Smooth muscle cell (in vitro differentiated cells): ENCODE results near the gene CNOT3. TPM values are rescaled to one million over a fixed set of nuclear protein-coding genes. Genes with fewer than 3 reads are reported as not detected.

Source experiments
- DNase-seq: peaks from one replicate; lab custom pipeline; 2025; ENCODE audit not compliant: unreplicated experiment; lab: John Stamatoyannopoulos, UW
- H2AFZ ChIP-seq: fragments of 200-600 bp; sonication (generic); 2 replicates; pipeline ENCODE4 v1.6.0; 2016; ENCODE audit warnings: antibody characterized with exemption, low read depth, mild to moderate bottlenecking
- H3F3A ChIP-seq: fragments of 200-600 bp; sonication (generic); 2 replicates; pipeline ENCODE4 v1.6.0; 2017; ENCODE audit warnings: antibody characterized with exemption, low read depth
- H3K27ac ChIP-seq: fragments of 200-600 bp; sonication (generic); 2 replicates; pipeline ENCODE4 v1.5.1; 2016; ENCODE audit warnings: low read depth, mild to moderate bottlenecking
- H3K27me3 ChIP-seq: fragments of 200-600 bp; sonication (generic); 2 replicates; pipeline ENCODE4 v1.6.1; 2016; ENCODE audit warnings: low read depth, mild to moderate bottlenecking
- H3K36me3 ChIP-seq: fragments of 200-600 bp; sonication (generic); 2 replicates; pipeline ENCODE4 v1.5.1; 2016; ENCODE audit warnings: low read depth
- H3K4me1 ChIP-seq: fragments of 200-600 bp; sonication (generic); 2 replicates; pipeline ENCODE4 v1.5.1; 2016; ENCODE audit warnings: low read depth
- H3K4me2 ChIP-seq: fragments of 200-600 bp; sonication (generic); 2 replicates; pipeline ENCODE4 v1.6.0; 2016; ENCODE audit warnings: mild to moderate bottlenecking
- H3K4me3 ChIP-seq: fragments of 200-600 bp; sonication (generic); 2 replicates; pipeline ENCODE4 v1.5.1; 2016; ENCODE audit warnings: mild to moderate bottlenecking
- H3K79me2 ChIP-seq: fragments of 200-600 bp; sonication (generic); 2 replicates; pipeline ENCODE4 v1.6.0; 2016; ENCODE audit warnings: low read depth, mild to moderate bottlenecking
- H3K9ac ChIP-seq: fragments of 200-600 bp; sonication (generic); 2 replicates; pipeline ENCODE4 v1.6.0; 2016; ENCODE audit warnings: low read depth
- H3K9me3 ChIP-seq: fragments of 200-600 bp; sonication (generic); replicated peaks from 2 replicates; pipeline ENCODE4 v1.5.1; 2016; ENCODE audit warnings: low read depth
- H4K20me1 ChIP-seq: fragments of 200-600 bp; sonication (generic); 2 replicates; pipeline ENCODE4 v1.6.0; 2016; ENCODE audit warnings: low read depth
- CTCF ChIP-seq: fragments of 200-600 bp; sonication (generic); IDR thresholded peaks from 2 replicates; pipeline ENCODE4 v1.5.1; 2017; ENCODE audit warnings: borderline replicate concordance, mild to moderate bottlenecking, antibody characterized with exemption; ENCODE audit not compliant: insufficient read depth, poor library complexity, severe bottlenecking
- WGBS: methylation state at CpG from one replicate; pipeline ENCODE4 v1.1.7; 2016; ENCODE audit warnings: low lambda C conversion rate; 5-methylcytosine and 5-hydroxymethylcytosine counted together
- polyA plus RNA-seq: library from polyadenylated mRNA; unstranded; fragments of >200 nt; fragmentation: Nextera tagmentation; extraction: Ambion mirVana; gene quantifications from 2 replicates; pipeline ENCODE4 v1.2.1, GENCODE V29; 2016
- total RNA-seq: library from RNA; depleted of rRNA; stranded (reverse); fragments of >200 nt; gene quantifications from 2 replicates; pipeline ENCODE4 v1.2.3, GENCODE V29; 2014

The CNOT3 gene
- total and polyA plus RNA-seq, 2 experiments from 2014 or later: 12.4 to 31.4 TPM

GRCh38 chr19:54114340-54115108, 23.0 kb upstream of the CNOT3 start:
- no peaks in the 10 kb centered on the region for H3K9me3 ChIP-seq
- H3K4me3 ChIP-seq: peak overlapping the region; percentile 66
- no peaks in the 10 kb centered on the region for H3K36me3 ChIP-seq
- TF ChIP-seq CTCF: no peak
- H4K20me1 ChIP-seq: no peaks in the 10 kb centered on the region
- H3K27ac ChIP-seq: no peak overlapping the region
- DNase-seq: no peak
- H3K4me2 ChIP-seq: peak overlapping the region; percentile 91
- H3F3A ChIP-seq: no peaks in the 10 kb centered on the region
- H3K79me2 ChIP-seq: peaks cover 32% of the 10 kb centered on the region
- H3K27me3 ChIP-seq: no peaks in the 10 kb centered on the region
- H3K4me1 ChIP-seq: peaks cover 10% of the 10 kb centered on the region
- peak overlapping the region; percentile 79 for H3K9ac ChIP-seq
- WGBS: 42% methylated on average over 25 of the region's 28 CpGs
- peak overlapping the region; percentile 70 for H2AFZ ChIP-seq

- peak within 1 kb of the TSS; percentile 70 for H2AFZ ChIP-seq
- DNase-seq: peak; percentile 97
- TF ChIP-seq CTCF: no peak
- H3K9me3 ChIP-seq: no peaks in the 10 kb centered on the region
- under 1% methylated on average over 60 of the region's 60 CpGs for WGBS
- peak within 1 kb of the TSS; percentile 55 for H3K27ac ChIP-seq
- peaks cover 32% of the 10 kb centered on the region for H3K79me2 ChIP-seq
- peaks cover 10% of the 10 kb centered on the region for H3K4me1 ChIP-seq
- peak within 1 kb of the TSS; percentile 91 for H3K4me2 ChIP-seq
- peak within 1 kb of the TSS; percentile 79 for H3K9ac ChIP-seq
- no peaks in the 10 kb centered on the region for H3K27me3 ChIP-seq
- H3K36me3 ChIP-seq: no peaks in the 10 kb centered on the region
- peak within 1 kb of the TSS; percentile 66 for H3K4me3 ChIP-seq
- H3F3A ChIP-seq: no peaks in the 10 kb centered on the region
- H4K20me1 ChIP-seq: no peaks in the 10 kb centered on the region
Observed at GRCh38 chr19:54115109-54116063, 22.2 kb upstream of the CNOT3 start, which contains the start of the genes PRPF31 and TFPT. Gene PRPF31 (plus strand): TSS chr19:54115754. CDS start chr19:54118279, 2,525 bp downstream. Gene TFPT (minus strand): TSS chr19:54115657. CDS start chr19:54115269, 388 bp downstream.

- Histone ChIP-seq H3K36me3 (no peaks in the 10 kb centered on the region), H3F3A (no peaks in the 10 kb centered on the region), H3K4me3 (no peak overlapping the region), H3K9ac (no peak overlapping the region), H4K20me1 (no peaks in the 10 kb centered on the region), H3K4me2 (no peak overlapping the region), H3K9me3 (no peaks in the 10 kb centered on the region), H3K27ac (no peak overlapping the region), H3K79me2 (peaks cover 11% of the 10 kb centered on the region), H3K27me3 (no peaks in the 10 kb centered on the region), H3K4me1 (peaks cover 4% of the 10 kb centered on the region), H2AFZ (no peak overlapping the region)
- no peak for TF ChIP-seq CTCF
- 97% methylated on average over 10 of the region's 10 CpGs for WGBS
- no peak for DNase-seq
Observed at GRCh38 chr19:54121259-54121658, 16.3 kb upstream of the CNOT3 start.
